ENCODE measurements around the gene TPSAB1. TPM values are rescaled to one million over a fixed set of nuclear protein-coding genes. Genes with fewer than 3 reads are reported as not detected.

The TPSAB1 gene
- total and polyA plus RNA-seq, 2 donors from 2014 or later: 1.6 to 156 TPM

GRCh38 chr16:1262846-1263221 lies 22.3 kb downstream of the TPSAB1 start:
- no peak for TF ChIP-seq CTCF (IDR thresholded peaks at IDR 0.05; ENCODE audit: borderline replicate concordance, extremely low read depth, insufficient read depth)
- DNase-seq (peak in 1 of 5 donors; percentile 49), FAIRE-seq (no peak)
- Histone ChIP-seq H3K4me3 (ENCODE audit: low read length in 3 of 3) (no peak overlapping the region), H3K9ac (ENCODE audit: low read length in 3 of 3) (no peak overlapping the region), H3K27me3 (ENCODE audit: control insufficient read depth, insufficient read depth, low read length) (no peaks in the 10 kb centered on the region), H3K27ac (ENCODE audit: low read depth in 2 of 2, low read length in 2 of 2) (no peak overlapping the region), H3K9me3 (ENCODE audit: control insufficient read depth in 2 of 3, insufficient read depth in 1 of 3, low read length in 3 of 3) (no peaks in the 10 kb centered on the region), H3K36me3 (ENCODE audit: control insufficient read depth in 2 of 3, insufficient read depth in 3 of 3, low read length in 3 of 3) (no peaks in the 10 kb centered on the region), H3K4me1 (ENCODE audit: control insufficient read depth in 2 of 3, insufficient read depth in 2 of 3, low read depth in 1 of 3, low read length in 3 of 3) (no peaks in the 10 kb centered on the region)
- intact Hi-C loops (cut with DNase I): no loop called here

- H3K4me1 ChIP-seq (ENCODE audit: control insufficient read depth in 2 of 3, insufficient read depth in 2 of 3, low read depth in 1 of 3, low read length in 3 of 3): no peaks in the 10 kb centered on the region
- no peak overlapping the region for H3K9ac ChIP-seq (ENCODE audit: low read length in 3 of 3)
- H3K36me3 ChIP-seq (ENCODE audit: control insufficient read depth in 2 of 3, insufficient read depth in 3 of 3, low read length in 3 of 3): no peaks in the 10 kb centered on the region
- DNase-seq: peak in 1 of 5 donors; percentile 61
- no peak overlapping the region for H3K27ac ChIP-seq (ENCODE audit: low read depth in 2 of 2, low read length in 2 of 2)
- no peak overlapping the region for H3K4me3 ChIP-seq (ENCODE audit: low read length in 3 of 3)
- no peaks in the 10 kb centered on the region for H3K9me3 ChIP-seq (ENCODE audit: control insufficient read depth in 2 of 3, insufficient read depth in 1 of 3, low read length in 3 of 3)
- H3K27me3 ChIP-seq (ENCODE audit: control insufficient read depth, insufficient read depth, low read length): no peaks in the 10 kb centered on the region
- intact Hi-C loops (cut with DNase I): no loop called here
- no peak for FAIRE-seq
- TF ChIP-seq CTCF (IDR thresholded peaks at IDR 0.05; ENCODE audit: borderline replicate concordance, extremely low read depth, insufficient read depth): no peak
Measured at GRCh38 chr16:1263591-1264344, 23.3 kb downstream of the TPSAB1 start.

- FAIRE-seq (no peak), DNase-seq (no peak)
- H3K36me3 ChIP-seq (ENCODE audit: control insufficient read depth in 2 of 3, insufficient read depth in 3 of 3, low read length in 3 of 3): no peaks in the 10 kb centered on the region
- H3K4me1 ChIP-seq (ENCODE audit: control insufficient read depth in 2 of 3, insufficient read depth in 2 of 3, low read depth in 1 of 3, low read length in 3 of 3): no peaks in the 10 kb centered on the region
- no peaks in the 10 kb centered on the region for H3K9me3 ChIP-seq (ENCODE audit: control insufficient read depth in 2 of 3, insufficient read depth in 1 of 3, low read length in 3 of 3)
- peak overlapping the region in 1 of 3 donors; percentile 27 for H3K4me3 ChIP-seq (ENCODE audit: low read length in 3 of 3)
- no peaks in the 10 kb centered on the region for H3K27me3 ChIP-seq (ENCODE audit: control insufficient read depth, insufficient read depth, low read length)
- intact Hi-C loops (cut with DNase I): no loop called here
- TF ChIP-seq CTCF (IDR thresholded peaks at IDR 0.05; ENCODE audit: borderline replicate concordance, extremely low read depth, insufficient read depth): no peak
- H3K27ac ChIP-seq (ENCODE audit: low read depth in 2 of 2, low read length in 2 of 2): no peak overlapping the region
- H3K9ac ChIP-seq (ENCODE audit: low read length in 3 of 3): no peak overlapping the region
Measured at GRCh38 chr16:1264345-1265089, 24.0 kb downstream of the TPSAB1 start.

Data from kidney (tissue), 14 donors.